GM18505 (cell line): ENCODE results near the gene FBXL22.

Source experiments
- ATAC-seq: cut with Tn5 transposase; IDR thresholded peaks from one replicate; pipeline ENCODE4 v1.9.1; 2021; ENCODE audit not compliant: unreplicated experiment
- POLR2A ChIP-seq: IDR thresholded peaks from 4 replicates; pipeline ENCODE4 v1.6.1; 2011; ENCODE audit warnings: borderline replicate concordance; ENCODE audit not compliant: insufficient read depth, insufficient read length; ENCODE audit errors: extremely low read depth

The FBXL22 gene

DNA sequence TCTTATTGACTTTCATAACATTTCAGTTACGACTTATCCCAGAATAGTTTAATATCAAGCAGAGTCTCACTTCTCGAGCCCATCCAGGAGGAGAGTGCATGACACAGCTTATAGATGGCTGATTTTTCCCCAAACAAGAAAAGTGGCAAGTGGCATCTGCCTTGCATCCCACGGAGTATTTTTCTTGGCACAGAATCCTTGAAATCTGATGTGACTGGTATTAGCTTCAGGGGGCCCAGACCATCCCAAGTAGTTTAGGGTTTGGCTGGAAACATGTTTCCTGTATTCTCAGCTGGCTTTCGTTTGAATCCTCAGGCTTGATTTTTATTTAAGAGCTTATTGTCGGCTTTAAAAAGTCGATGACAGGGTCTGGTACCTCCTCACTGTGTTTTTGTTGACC lies 20.7 kb upstream of the FBXL22 start:
- no peak for ATAC-seq
- TF ChIP-seq POLR2A: no peak

DNA sequence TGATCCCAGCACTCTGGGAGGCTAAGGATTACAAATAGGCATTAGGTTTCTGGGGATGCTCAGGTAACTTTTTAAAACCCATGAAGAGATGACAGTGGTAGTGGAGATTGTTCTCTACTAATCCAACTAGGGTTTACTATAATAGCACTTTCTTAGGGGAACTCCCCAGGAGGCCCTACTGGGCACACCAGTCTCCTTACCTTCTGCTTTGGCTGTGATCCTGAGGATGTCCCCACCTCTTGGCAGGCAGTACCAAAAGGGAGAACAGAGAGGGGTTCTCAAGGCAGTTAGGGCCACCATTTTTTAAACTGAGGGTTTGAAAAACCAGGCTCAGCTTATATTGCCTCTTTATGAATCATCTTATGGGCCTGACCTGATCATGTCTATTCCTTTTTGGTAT lies 15.0 kb upstream of the FBXL22 start:
- no peak for TF ChIP-seq POLR2A

DNA sequence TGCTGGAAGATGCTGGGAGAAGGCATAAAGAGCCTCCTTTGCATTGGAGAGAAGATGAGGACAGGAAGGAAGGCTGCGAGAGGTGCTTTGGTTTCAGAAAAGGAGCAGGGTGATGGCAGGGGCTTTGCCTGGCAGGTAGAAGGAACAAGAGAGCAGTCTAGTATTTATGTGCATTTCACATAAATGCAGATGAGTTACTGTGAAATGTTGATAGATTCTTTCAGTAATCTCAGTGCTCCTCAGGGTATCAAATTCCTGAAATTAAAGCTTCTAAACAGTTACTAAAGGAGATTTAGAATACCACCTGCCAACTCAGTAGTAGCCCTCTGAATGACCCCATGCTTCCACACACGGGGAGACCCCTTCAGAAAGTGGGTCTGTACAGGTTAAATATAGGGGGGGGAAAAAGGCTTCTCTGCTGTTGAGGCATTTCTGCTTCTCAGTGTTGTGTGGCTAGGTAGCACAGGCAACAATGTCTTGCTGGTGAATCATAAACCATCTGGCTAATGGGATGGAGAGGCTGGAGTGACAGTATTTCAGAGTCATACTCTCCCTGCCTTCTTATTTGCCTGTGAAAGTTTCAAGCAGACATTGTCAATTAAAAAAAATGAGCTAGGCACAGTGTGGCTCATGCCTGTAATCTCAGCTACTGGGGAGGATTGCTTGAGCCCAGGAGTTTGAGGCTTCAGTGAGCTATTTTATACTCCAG lies 14.3 kb upstream of the FBXL22 start:
- no peak for TF ChIP-seq POLR2A
- no peak for ATAC-seq

More for the DNA sequence above, 15.0 kb upstream of the FBXL22 start:
- ATAC-seq: no peak

DNA sequence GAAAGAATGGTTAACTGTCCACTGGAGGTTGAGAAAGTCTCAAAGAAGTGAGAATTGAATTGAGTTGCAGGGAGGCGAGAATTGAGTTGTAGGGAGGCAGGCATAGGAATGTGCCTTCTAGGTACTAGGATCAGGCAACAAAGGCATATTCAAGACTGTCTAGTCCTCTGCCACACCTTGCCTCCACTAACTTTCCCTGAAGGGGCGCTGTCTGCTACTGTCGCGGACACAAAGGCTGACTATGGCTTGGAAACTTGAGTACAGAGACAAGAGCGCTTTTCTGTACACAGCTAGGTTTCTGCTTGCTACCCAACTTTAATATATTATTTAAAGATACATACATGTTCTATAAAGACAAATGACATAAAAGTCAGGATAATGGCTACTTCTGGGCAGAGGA lies 10.4 kb upstream of the FBXL22 start:
- no peak for ATAC-seq
- TF ChIP-seq POLR2A: no peak

DNA sequence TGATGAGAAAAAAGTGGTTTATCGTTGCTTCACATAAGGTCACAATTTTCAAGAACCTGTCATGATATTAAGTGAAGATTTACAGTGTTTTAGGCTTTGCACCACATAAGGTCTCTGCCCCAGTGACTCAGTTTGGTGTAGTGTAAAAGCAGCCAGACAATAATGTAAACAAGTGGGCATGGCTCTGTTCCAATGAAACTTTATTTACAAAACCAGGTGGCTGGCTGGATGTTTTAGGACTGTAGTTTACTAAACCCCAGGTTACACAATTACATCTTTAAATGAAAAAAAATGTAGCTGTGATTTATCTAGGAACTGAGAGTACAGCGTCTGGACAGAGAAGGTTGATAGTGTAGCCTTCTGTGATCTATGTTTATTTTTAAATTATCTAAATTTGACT lies 9.7 kb upstream of the FBXL22 start:
- no peak for ATAC-seq
- no peak for TF ChIP-seq POLR2A

DNA sequence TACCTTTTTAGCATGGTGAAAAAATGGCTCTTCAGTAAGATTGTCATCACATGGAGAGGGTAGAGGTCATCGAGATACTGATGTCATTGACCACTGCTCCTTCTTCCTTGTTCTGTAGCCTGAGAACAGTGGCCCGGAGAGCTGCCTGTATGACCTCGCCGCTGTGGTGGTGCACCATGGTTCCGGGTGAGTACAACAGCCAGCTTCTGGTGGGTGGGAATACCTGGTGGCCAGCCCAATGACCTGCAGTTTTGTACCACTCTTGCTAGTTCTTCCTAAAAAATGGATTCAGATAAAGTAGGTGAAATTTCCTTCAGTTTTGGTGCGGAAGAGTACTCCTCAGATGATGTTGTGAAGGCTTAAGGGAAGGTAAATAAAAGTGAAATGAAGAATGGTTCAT lies 8.4 kb upstream of the FBXL22 start:
- TF ChIP-seq POLR2A: no peak
- no peak for ATAC-seq

DNA sequence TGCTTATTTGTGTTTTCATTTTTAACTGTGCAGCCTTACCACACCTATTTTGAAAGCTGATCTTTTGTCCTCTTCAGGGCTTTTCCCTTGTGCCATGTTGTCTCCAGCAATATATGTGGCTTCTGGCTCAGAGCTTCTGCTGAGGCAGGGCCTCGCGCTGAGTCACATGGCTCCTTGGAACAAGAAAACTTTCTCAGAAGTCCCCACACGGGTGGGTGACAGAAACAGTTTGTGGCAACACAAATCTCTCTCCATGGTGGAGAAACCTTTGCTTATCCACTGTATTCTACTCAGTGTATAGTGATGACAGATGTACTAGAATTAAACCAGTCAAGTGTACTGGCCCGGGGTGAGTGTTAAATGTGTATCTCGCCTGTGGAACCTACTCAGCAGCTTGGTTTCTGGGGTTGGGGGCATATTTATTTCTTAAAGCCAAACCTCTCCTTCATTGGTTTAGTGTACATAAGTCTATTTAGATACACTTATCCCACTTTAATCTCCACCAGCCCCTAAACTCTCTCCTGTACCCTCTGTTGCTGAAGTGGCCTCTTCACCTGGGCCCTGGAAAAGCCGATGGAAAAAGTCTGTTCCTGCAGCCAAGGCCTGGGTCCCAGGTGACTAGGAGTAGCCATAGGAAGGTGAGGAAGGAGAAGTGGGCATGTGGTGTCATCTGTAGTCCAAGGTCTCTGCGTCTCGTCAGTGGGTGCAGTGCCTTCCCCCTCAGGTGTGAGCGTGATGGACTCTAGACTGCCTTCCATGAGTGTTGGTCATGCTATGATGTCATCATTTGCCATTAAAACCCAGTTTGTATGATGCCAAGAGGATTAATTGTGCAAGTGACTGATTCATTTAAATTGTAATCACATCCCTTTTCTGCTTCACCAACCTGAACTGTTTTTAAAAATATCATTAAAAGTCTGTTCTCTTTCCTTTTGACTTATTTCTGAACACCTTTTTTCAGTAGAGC lies 3.2 kb upstream of the FBXL22 start:
- no peak for ATAC-seq
- no peak for TF ChIP-seq POLR2A

DNA sequence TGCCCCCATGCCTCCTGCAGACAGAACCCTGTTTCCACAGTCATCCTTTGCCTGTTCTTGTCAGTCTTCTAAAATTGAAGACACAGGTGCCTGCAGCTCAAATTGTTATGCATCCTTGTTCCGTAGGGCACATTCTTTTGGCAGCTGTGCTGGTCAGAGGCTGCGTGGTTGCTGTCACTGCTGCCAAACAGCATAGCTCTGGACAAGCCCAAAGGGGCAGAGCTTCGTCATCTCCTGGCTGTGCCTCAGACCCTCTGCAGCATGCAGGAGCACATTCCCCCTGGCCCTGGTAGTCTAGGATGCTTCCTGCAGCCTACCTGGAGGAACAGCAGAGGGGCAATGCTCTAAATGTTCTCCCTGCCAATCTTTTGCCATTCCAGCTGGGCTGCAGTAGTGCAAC lies 2.1 kb upstream of the FBXL22 start:
- no peak for TF ChIP-seq POLR2A
- ATAC-seq: no peak

DNA sequence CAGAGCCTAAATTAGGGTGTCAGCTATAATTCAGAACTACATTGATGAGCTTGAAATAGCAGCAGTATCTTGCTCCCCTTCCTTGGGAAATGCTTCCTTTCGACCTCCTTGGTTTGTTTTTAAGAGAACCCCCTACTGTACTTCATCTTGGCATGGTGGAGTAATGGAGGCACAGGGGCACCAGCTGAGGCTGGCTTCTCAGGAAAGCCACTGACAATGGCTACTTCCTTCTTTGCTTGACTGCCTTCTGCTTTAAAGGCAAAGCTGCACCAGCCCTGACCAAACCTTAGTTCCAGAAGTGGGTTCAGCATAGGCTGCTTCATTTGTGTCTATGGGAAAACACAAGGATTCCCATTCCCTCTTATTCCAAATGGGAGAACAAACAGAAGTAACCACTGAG lies 1.5 kb upstream of the FBXL22 start:
- TF ChIP-seq POLR2A: no peak
- no peak for ATAC-seq

DNA sequence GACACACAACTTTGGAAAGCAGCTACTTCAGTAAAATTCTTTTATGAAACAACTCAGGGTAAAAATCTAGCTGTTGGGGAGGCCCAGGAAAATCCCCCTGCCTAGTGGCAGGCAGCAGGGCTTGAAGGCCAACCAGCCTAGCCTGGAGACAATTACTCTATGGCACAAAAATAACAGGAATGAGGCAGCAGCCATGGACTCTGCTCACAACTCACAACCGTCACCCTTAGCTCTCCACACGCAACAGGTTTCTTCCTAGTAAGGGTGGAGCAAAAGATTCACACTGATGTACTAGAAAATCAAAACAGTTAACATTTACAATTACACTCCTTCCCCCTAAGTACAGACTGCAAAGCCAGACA lies 530 bp upstream of the FBXL22 start:
- ATAC-seq: no peak
- TF ChIP-seq POLR2A: no peak

DNA sequence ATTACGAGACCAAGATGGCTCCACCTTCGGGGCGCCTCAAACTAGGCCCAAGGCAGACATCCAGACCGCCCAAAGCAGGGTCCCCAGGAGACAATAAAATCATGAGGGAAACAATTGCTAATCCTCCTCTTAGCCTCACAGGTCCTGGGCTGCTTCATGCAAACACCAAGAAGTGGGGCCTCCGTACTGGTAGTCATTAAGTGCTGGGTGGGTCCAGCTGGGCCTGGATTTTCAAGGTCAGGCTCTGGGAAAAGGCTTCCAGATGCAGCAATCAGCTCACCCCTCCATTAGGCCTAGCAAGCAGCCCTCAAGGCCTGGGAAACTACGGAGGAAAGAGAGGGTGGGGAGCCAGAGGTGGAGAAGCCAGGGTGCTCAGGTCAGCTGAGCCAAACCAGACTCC lies 634 bp downstream of the FBXL22 start:
- TF ChIP-seq POLR2A: no peak
- no peak for ATAC-seq

DNA sequence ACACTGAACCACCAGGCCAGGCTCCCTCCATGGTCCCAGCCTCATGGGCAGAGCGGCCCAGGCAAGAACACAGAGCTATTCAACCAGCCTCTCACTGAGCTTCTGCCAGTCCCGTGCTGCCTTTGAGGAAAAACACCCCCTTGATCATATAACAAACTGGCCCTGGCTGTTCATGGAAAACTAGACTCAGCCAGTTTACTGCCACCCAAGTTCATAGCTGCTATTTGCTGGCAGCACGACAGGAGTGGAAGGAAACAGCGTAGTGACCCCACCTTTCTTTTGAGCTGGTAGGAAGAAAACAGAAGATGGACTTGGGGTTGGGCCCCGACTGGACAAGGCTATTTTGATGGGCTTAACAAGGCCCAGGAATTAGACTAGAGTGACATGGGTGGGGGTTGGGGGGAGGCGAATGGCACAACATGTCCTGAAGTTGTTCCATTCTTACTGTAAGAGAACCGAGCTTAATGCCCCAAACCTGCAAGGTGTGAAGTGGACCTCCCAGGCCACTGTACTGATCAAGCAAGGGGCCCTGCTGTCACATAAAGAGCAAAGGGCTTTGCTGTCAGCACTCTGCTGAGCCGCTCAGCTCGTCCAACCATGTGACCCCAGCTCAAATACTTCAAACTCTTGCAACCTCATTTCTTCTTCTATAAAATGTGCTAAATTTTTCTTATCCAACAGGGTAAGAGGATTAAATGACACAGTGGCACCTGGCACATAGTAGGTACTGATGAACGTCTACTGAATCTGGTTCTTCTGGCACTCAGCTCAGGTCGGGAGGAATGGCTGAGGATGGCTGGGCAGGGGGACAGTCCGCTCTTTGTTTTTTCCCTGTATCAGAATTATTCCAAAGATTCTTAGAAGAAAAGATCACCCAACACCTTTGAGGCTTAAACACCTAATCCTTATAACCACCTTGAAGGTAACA lies 1.6 kb downstream of the FBXL22 start:
- no peak for TF ChIP-seq POLR2A
- ATAC-seq: no peak

DNA sequence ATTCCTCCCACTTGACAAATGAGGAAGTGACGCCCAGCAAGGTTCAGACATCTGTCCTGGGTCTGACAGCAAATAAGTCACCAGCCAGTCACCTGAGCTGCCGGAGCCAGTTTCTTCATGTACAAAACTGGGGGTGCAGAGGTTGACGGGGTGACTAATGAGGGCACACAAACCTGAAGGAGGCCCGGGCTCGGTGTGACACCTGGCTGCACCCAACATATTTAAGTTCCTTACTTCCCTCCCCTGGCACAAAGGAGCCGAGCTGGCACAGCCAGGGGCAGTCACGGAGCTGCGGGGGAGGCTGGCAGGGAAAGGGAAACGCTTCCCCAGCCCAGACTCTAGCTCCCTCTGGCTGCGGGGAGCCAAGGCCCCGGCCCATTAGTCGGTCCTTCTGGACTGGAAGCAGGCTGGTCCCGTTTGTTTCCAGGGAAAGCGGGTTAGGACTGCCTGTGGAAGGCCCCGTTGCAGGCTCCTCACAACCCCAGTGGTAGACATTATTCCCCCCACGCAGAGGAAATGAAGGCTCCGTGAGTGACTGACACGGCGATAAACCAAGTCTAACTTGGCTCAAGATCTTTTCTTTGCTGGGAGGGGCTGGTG lies 2.3 kb downstream of the FBXL22 start:
- ATAC-seq: no peak
- no peak for TF ChIP-seq POLR2A
